IPS-11a (cell line): ENCODE results near the gene FAM228B.

Source experiments
- H3K4me3 ChIP-seq: one replicate; pipeline ENCODE4 v1.5.1; 2013; ENCODE audit warnings: low read depth, low read length, control low read depth

Gene FAM228B

GRCh38 chr2:24200799-24201198 lies 77.5 kb downstream of the FAM228B start:
- H3K4me3 ChIP-seq: no peak overlapping the region

GRCh38 chr2:24203029-24203786 lies 79.9 kb downstream of the FAM228B start:
- no peak overlapping the region for H3K4me3 ChIP-seq

GRCh38 chr2:24203787-24204150 lies 80.5 kb downstream of the FAM228B start:
- no peak overlapping the region for H3K4me3 ChIP-seq

- no peak overlapping the region for H3K4me3 ChIP-seq
Observed at GRCh38 chr2:24204505-24204904, 81.2 kb downstream of the FAM228B start.

- H3K4me3 ChIP-seq: no peak overlapping the region
Observed at GRCh38 chr2:24205131-24205530, 81.9 kb downstream of the FAM228B start.

- no peak overlapping the region for H3K4me3 ChIP-seq
Observed at GRCh38 chr2:24206242-24206641, 83.0 kb downstream of the FAM228B start.

GRCh38 chr2:24206714-24207113 lies 83.4 kb downstream of the FAM228B start:
- H3K4me3 ChIP-seq: no peak overlapping the region

GRCh38 chr2:24207359-24207758 lies 84.1 kb downstream of the FAM228B start:
- H3K4me3 ChIP-seq: no peak overlapping the region

- H3K4me3 ChIP-seq: no peak overlapping the region
Observed at GRCh38 chr2:24208490-24208889, 85.2 kb downstream of the FAM228B start.

- no peak overlapping the region for H3K4me3 ChIP-seq
Observed at GRCh38 chr2:24209389-24210105, 86.3 kb downstream of the FAM228B start.

GRCh38 chr2:24210106-24210455 lies 86.8 kb downstream of the FAM228B start:
- H3K4me3 ChIP-seq: no peak overlapping the region

GRCh38 chr2:24210723-24211122 lies 87.5 kb downstream of the FAM228B start:
- no peak overlapping the region for H3K4me3 ChIP-seq

GRCh38 chr2:24211408-24211807 lies 88.1 kb downstream of the FAM228B start:
- no peak overlapping the region for H3K4me3 ChIP-seq

GRCh38 chr2:24214880-24215279 lies 91.6 kb downstream of the FAM228B start:
- H3K4me3 ChIP-seq: no peak overlapping the region
